ENCODE measurements around the gene BRINP1.

The BRINP1 gene

GRCh38 chr9:119227422-119227821 lies 141.8 kb downstream of the BRINP1 start:
- no peak for DNase-seq (ENCODE audit: low read depth, low spot score)
- no peak overlapping the region for H3K4me3 ChIP-seq (ENCODE audit: low read depth, low read length)
- ChIA-PET POLR2A (no interaction called here), CTCF (no interaction called here)
- TF ChIP-seq CTCF (IDR thresholded peaks at IDR 0.05; ENCODE audit: insufficient read depth, low read length, missing control alignments) = no peak

- DNase-seq (ENCODE audit: low read depth, low spot score) = no peak
- no peak overlapping the region for H3K4me3 ChIP-seq (ENCODE audit: low read depth, low read length)
- ChIA-PET CTCF (no interaction called here), POLR2A (no interaction called here)
- TF ChIP-seq CTCF (IDR thresholded peaks at IDR 0.05; ENCODE audit: insufficient read depth, low read length, missing control alignments) = no peak
These were observed 144.8 kb downstream of the BRINP1 start for GRCh38 chr9:119224431-119224830.

GRCh38 chr9:119221276-119221675 lies 148.0 kb downstream of the BRINP1 start:
- TF ChIP-seq CTCF (IDR thresholded peaks at IDR 0.05; ENCODE audit: insufficient read depth, low read length, missing control alignments) = no peak
- H3K4me3 ChIP-seq (ENCODE audit: low read depth, low read length) = no peak overlapping the region
- POLR2A ChIA-PET = no interaction called here
- DNase-seq (ENCODE audit: low read depth, low spot score) = no peak
- CTCF ChIA-PET = no interaction called here

GRCh38 chr9:119218293-119218692 lies 150.9 kb downstream of the BRINP1 start:
- CTCF ChIA-PET = no interaction called here
- POLR2A ChIA-PET = no interaction called here
- no peak for DNase-seq (ENCODE audit: low read depth, low spot score)
- no peak for TF ChIP-seq CTCF (IDR thresholded peaks at IDR 0.05; ENCODE audit: insufficient read depth, low read length, missing control alignments)
- H3K4me3 ChIP-seq (ENCODE audit: low read depth, low read length) = no peak overlapping the region

- CTCF ChIA-PET = no interaction called here
- no peak for TF ChIP-seq CTCF (IDR thresholded peaks at IDR 0.05; ENCODE audit: insufficient read depth, low read length, missing control alignments)
- H3K4me3 ChIP-seq (ENCODE audit: low read depth, low read length) = no peak overlapping the region
- no peak for DNase-seq (ENCODE audit: low read depth, low spot score)
- POLR2A ChIA-PET = no interaction called here
These were observed 152.4 kb downstream of the BRINP1 start for GRCh38 chr9:119216651-119217331.

GRCh38 chr9:119215651-119216050 lies 153.6 kb downstream of the BRINP1 start:
- DNase-seq (ENCODE audit: low read depth, low spot score) = no peak
- ChIA-PET POLR2A (no interaction called here), CTCF (no interaction called here)
- no peak for TF ChIP-seq CTCF (IDR thresholded peaks at IDR 0.05; ENCODE audit: insufficient read depth, low read length, missing control alignments)
- no peak overlapping the region for H3K4me3 ChIP-seq (ENCODE audit: low read depth, low read length)
